Neural cell (in vitro differentiated cells): Measurements from ENCODE around the gene QPCT.

Experiments
- CTCF ChIP-seq: fragments of 450-650 bp; IDR thresholded peaks from 2 replicates; pipeline ENCODE4 v1.5.1; 2014; ENCODE audit warnings: antibody characterized with exemption, mild to moderate bottlenecking, moderate library complexity; ENCODE audit not compliant: poor library complexity, severe bottlenecking
- EP300 ChIP-seq: fragments of 450-650 bp; conservative IDR thresholded peaks from 2 replicates; pipeline ENCODE4 v1.6.1; 2014; ENCODE audit warnings: antibody characterized with exemption, mild to moderate bottlenecking, moderate library complexity; ENCODE audit not compliant: poor library complexity, severe bottlenecking
- EZH2 ChIP-seq: fragments of 200-600, 300-800 bp; shearing (Covaris generic), sonication (generic); IDR thresholded peaks from 2 replicates; pipeline ENCODE4 v1.6.1; 2014; ENCODE audit warnings: antibody characterized with exemption, low read length, borderline replicate concordance, mild to moderate bottlenecking; ENCODE audit not compliant: insufficient read depth, poor library complexity, severe bottlenecking
- MXI1 ChIP-seq: fragments of 450-650 bp; conservative IDR thresholded peaks from 2 replicates; pipeline ENCODE4 v1.6.1; 2014; ENCODE audit warnings: antibody characterized with exemption, mild to moderate bottlenecking; ENCODE audit not compliant: poor library complexity, severe bottlenecking
- POLR2AphosphoS5 ChIP-seq: IDR thresholded peaks from 2 replicates; pipeline ENCODE4 v1.6.1; 2012
- RAD21 ChIP-seq: fragments of 450-650 bp; conservative IDR thresholded peaks from 2 replicates; pipeline ENCODE4 v1.6.1; 2014; ENCODE audit warnings: antibody characterized with exemption, mild to moderate bottlenecking, moderate library complexity
- REST ChIP-seq: IDR thresholded peaks from 2 replicates; pipeline ENCODE4 v1.6.1; 2012; ENCODE audit warnings: borderline replicate concordance
- TAF1 ChIP-seq: IDR thresholded peaks from 2 replicates; pipeline ENCODE4 v1.6.1; 2012; ENCODE audit warnings: low read depth

DNA sequence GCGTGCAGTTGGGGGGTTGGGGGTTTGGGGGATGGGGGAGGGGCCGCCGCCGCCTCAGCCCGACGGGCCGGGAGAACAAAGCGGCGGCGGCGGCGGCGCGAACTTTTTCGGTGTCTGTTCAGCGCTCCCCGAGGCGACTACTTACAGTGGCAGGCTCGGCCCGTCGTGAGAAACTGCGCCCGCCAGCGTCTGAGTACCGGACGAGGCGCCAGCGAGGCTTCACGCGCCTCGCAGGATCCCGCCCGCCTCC is 20.0 kb upstream of the QPCT start:
- no peak for TF ChIP-seq CTCF
- TF ChIP-seq EZH2, result no peak
- TF ChIP-seq REST, result no peak
- no peak for TF ChIP-seq POLR2AphosphoS5
- no peak for TF ChIP-seq EP300
- TF ChIP-seq TAF1, result no peak
- TF ChIP-seq RAD21, result no peak
- no peak for TF ChIP-seq MXI1
